GM23338 (cell line): ENCODE results near the gene TMED8. TPM values are rescaled to one million over a fixed set of nuclear protein-coding genes. Genes with fewer than 3 reads are reported as not detected.

ENCODE experiments used
- ATAC-seq: fragments of 200-7000 bp; cut with Tn5 transposase; 3 replicates; pipeline ENCODE4 v1.9.1; 2020
- DNase-seq: peaks from one replicate; pipeline ENCODE4 v3.0.0-alpha.2; 2015; ENCODE audit warnings: low spot score
- H2AFZ ChIP-seq: fragments of 200-600 bp; sonication (generic); 2 replicates; pipeline ENCODE4 v1.8.0; 2016; ENCODE audit warnings: antibody characterized with exemption, mild to moderate bottlenecking, moderate library complexity
- H3F3A ChIP-seq: fragments of 200-600 bp; sonication (generic); replicated peaks from 2 replicates; pipeline ENCODE4 v1.8.0; 2017; ENCODE audit warnings: antibody characterized with exemption, mixed run types, low read depth
- H3K27ac ChIP-seq: fragments of 200-600 bp; sonication (generic); 2 replicates; pipeline ENCODE4 v1.6.1; 2016; ENCODE audit warnings: low read depth
- H3K27me3 ChIP-seq: fragments of 200-600 bp; sonication (generic); 2 replicates; pipeline ENCODE4 v1.8.0; 2016; ENCODE audit warnings: mild to moderate bottlenecking, mixed run types, moderate library complexity; ENCODE audit not compliant: insufficient read depth
- H3K36me3 ChIP-seq: fragments of 200-600 bp; sonication (generic); 2 replicates; pipeline ENCODE4 v1.8.0; 2016; ENCODE audit warnings: mild to moderate bottlenecking; ENCODE audit not compliant: insufficient read depth
- H3K4me1 ChIP-seq: fragments of 200-600 bp; sonication (generic); 2 replicates; pipeline ENCODE4 v1.8.0; 2016; ENCODE audit warnings: mild to moderate bottlenecking, moderate library complexity; ENCODE audit not compliant: insufficient read depth
- H3K4me2 ChIP-seq: fragments of 200-600 bp; sonication (generic); 2 replicates; pipeline ENCODE4 v1.7.1; 2017; ENCODE audit warnings: mixed run types
- H3K4me3 ChIP-seq: fragments of 200-600 bp; sonication (generic); 2 replicates; pipeline ENCODE4 v1.6.1; 2016; ENCODE audit warnings: mixed run types
- H3K79me2 ChIP-seq: fragments of 200-600 bp; sonication (generic); replicated peaks from 2 replicates; pipeline ENCODE4 v1.8.0; 2017; ENCODE audit warnings: mild to moderate bottlenecking; ENCODE audit not compliant: insufficient read depth
- H3K9me2 ChIP-seq: fragments of 200-600 bp; sonication (generic); 2 replicates; pipeline ENCODE4 v1.8.0; 2017; ENCODE audit not compliant: insufficient read depth
- H4K20me1 ChIP-seq: fragments of 200-600 bp; sonication (generic); replicated peaks from 2 replicates; pipeline ENCODE4 v1.8.0; 2017; ENCODE audit warnings: mild to moderate bottlenecking; ENCODE audit not compliant: insufficient read depth
- H3K27ac Mint-ChIP-seq: 2 replicates; pipeline ENCODE4 v1.8.0; 2020; ENCODE audit warnings: inconsistent platforms, mild to moderate bottlenecking, moderate library complexity, mixed read lengths
- H3K27me3 Mint-ChIP-seq: 3 replicates; pipeline ENCODE4 v1.8.0; 2022; ENCODE audit warnings: low read depth, mild to moderate bottlenecking, moderate library complexity, mixed read lengths, inconsistent platforms; ENCODE audit not compliant: insufficient read depth, poor library complexity
- H3K36me3 Mint-ChIP-seq: 3 replicates; pipeline ENCODE4 v1.8.0; 2021; ENCODE audit warnings: low read depth, mild to moderate bottlenecking, inconsistent platforms, moderate library complexity, mixed read lengths
- H3K4me1 Mint-ChIP-seq: 3 replicates; pipeline ENCODE4 v1.8.0; 2020; ENCODE audit warnings: mild to moderate bottlenecking, inconsistent platforms, mixed read lengths
- H3K4me3 Mint-ChIP-seq: 3 replicates; pipeline ENCODE4 v1.8.0; 2021; ENCODE audit warnings: moderate library complexity, mild to moderate bottlenecking, inconsistent platforms, mixed read lengths
- H3K9me3 Mint-ChIP-seq: 3 replicates; pipeline ENCODE4 v1.8.0; 2020; ENCODE audit warnings: moderate library complexity, mild to moderate bottlenecking, inconsistent platforms, mixed read lengths
- ETS1 ChIP-seq: IDR thresholded peaks from 2 replicates; pipeline ENCODE4 v1.6.1; 2016; ENCODE audit warnings: antibody characterized with exemption
- NANOG ChIP-seq: IDR thresholded peaks from 2 replicates; pipeline ENCODE4 v1.6.1; 2016; ENCODE audit warnings: antibody characterized with exemption, borderline replicate concordance
- STAT1 ChIP-seq: IDR thresholded peaks from one replicate; pipeline ENCODE4 v1.6.1; 2016; ENCODE audit warnings: antibody characterized with exemption; ENCODE audit not compliant: unreplicated experiment
- ZNF331 ChIP-seq: fragments of 250-450 bp; sonication (Bioruptor Pico); IDR thresholded peaks from 2 replicates; pipeline ENCODE4 v1.5.0; 2020; ENCODE audit warnings: low read depth, mild to moderate bottlenecking, moderate library complexity
- ZNF462 ChIP-seq: fragments of 250-450 bp; sonication (Bioruptor Pico); IDR thresholded peaks from 2 replicates; pipeline ENCODE4 v1.5.0; 2020; ENCODE audit warnings: mild to moderate bottlenecking, moderate library complexity
- polyA plus RNA-seq: library from polyadenylated mRNA; unstranded; fragments of >200 nt; fragmentation: Nextera tagmentation; extraction: Ambion mirVana; gene quantifications from 2 replicates; pipeline ENCODE4 v1.2.1, GENCODE V29; 2016
- total RNA-seq: library from RNA; depleted of rRNA; stranded (reverse); fragments of >200 nt; shearing (Covaris generic); gene quantifications from 2 replicates; pipeline ENCODE4 v1.2.3, GENCODE V29; 2014

Gene TMED8
- total and polyA plus RNA-seq, 2 experiments from 2014 or later: 4.3 to 13.8 TPM

- H3K79me2 ChIP-seq: peaks cover 8% of the 10 kb centered on the region; the same call in 1 of the 2 replicates
- no peaks in the 10 kb centered on the region; the same call in 2 of the 3 replicates for H3K36me3 Mint-ChIP-seq
- H2AFZ ChIP-seq: no peak overlapping the region
- no peak overlapping the region for H3K27ac Mint-ChIP-seq
- DNase-seq (no peak), ATAC-seq (peak; percentile 81)
- H3F3A ChIP-seq: no peaks in the 10 kb centered on the region; the same call in 1 of the 2 replicates
- no peaks in the 10 kb centered on the region; the same call in 1 of the 2 replicates for H4K20me1 ChIP-seq
- peaks cover 4% of the 10 kb centered on the region; the same call in 1 of the 3 replicates for H3K4me1 Mint-ChIP-seq
- H3K27me3 Mint-ChIP-seq: peaks cover 2% of the 10 kb centered on the region
- H3K27ac ChIP-seq: peak overlapping the region; percentile 39
- no peak overlapping the region for H3K4me3 Mint-ChIP-seq
- no peaks in the 10 kb centered on the region for H3K27me3 ChIP-seq
- H3K4me2 ChIP-seq: no peak overlapping the region
- H3K4me1 ChIP-seq: no peaks in the 10 kb centered on the region
- H3K9me3 Mint-ChIP-seq: no peaks in the 10 kb centered on the region
- TF ChIP-seq ZNF331 (CRISPR knock-in tag) (no peak), ETS1 (no peak), NANOG (no peak), ZNF462 (CRISPR knock-in tag) (no peak), STAT1 (no peak)
- no peaks in the 10 kb centered on the region for H3K9me2 ChIP-seq
- no peak overlapping the region for H3K4me3 ChIP-seq
- H3K36me3 ChIP-seq: no peaks in the 10 kb centered on the region; the same call in 1 of the 2 replicates
Measured at GRCh38 chr14:77306851-77307496, 69.9 kb downstream of the TMED8 start.
